HCT116 (cell line): Measurements from ENCODE around the gene SELENOS. TPM values are rescaled to one million over a fixed set of nuclear protein-coding genes. Genes with fewer than 3 reads are reported as not detected.

Experiments used
- ATAC-seq: fragments of 200-7000 bp; cut with Tn5 transposase; 2 replicates; pipeline ENCODE4 v1.9.1; 2020; ENCODE audit warnings: mild to moderate bottlenecking, moderate library complexity
- BruUV-seq: library from RNA; stranded (reverse); fragments of 400-500 nt; replicated peaks from 2 replicates; lab custom pipeline; 2021; lab: Mats Ljungman, UMichigan
- CTCF ChIA-PET: fragments of 300-600 bp; sonication (Branson Sonifier 250); formaldehyde crosslinking; loops from one replicate; lab custom pipeline; 2021; ENCODE audit warnings: antibody characterized with exemption; lab: Charles Lee
- POLR2A ChIA-PET: fragments of 300-600, 350-600 bp; sonication (Branson Sonifier 250); formaldehyde crosslinking; loops from one replicate; lab custom pipeline; 2021; ENCODE audit warnings: antibody characterized with exemption; lab: Charles Lee
- RAD21 ChIA-PET, 2 experiments: fragments of 300-600 bp; sonication (Branson Sonifier 250); formaldehyde crosslinking; loops; one replicate each; lab custom pipeline; 2023; ENCODE audit warnings: low total read pairs in 2 of 2; ENCODE audit not compliant: uncharacterized antibody in 2 of 2, unreplicated experiment in 2 of 2, low non-redundant PET in 1 of 2; lab: Charles Lee
- DNase-seq: peaks from one replicate; pipeline ENCODE4 v3.0.0-alpha.2; 2010; ENCODE audit warnings: low read depth, low spot score
- H2AFZ ChIP-seq: fragments of 200-600 bp; shearing (Covaris generic), sonication (generic); 2 replicates; pipeline ENCODE4 v1.6.1; 2017; ENCODE audit warnings: low read depth, mixed run types, mixed read lengths, antibody characterized with exemption, low read length; ENCODE audit not compliant: poor library complexity, severe bottlenecking
- H3K27ac ChIP-seq: 2 replicates; pipeline ENCODE4 v1.5.1; 2012; ENCODE audit warnings: low read depth, low read length
- H3K27me3 ChIP-seq: fragments of 200-600 bp; sonication (generic); 2 replicates; pipeline ENCODE4 v1.6.1; 2016; ENCODE audit warnings: mixed run types, low read length, mixed read lengths; ENCODE audit not compliant: insufficient read depth
- H3K36me3 ChIP-seq, 2 experiments: fragments of 200-500 bp in 1 of 2; fragments of 200-600 bp in 1 of 2; sonication (Bioruptor generic) in 1 of 2; sonication (generic) in 1 of 2; 2 replicates each; pipeline versions ENCODE4 v1.5.1 to v1.6.1; 2014 to 2016; ENCODE audit warnings: low read length in 2 of 2, inconsistent platforms in 1 of 2, mixed read lengths in 1 of 2, mixed run types in 1 of 2; ENCODE audit not compliant: insufficient read depth in 2 of 2, control insufficient read depth in 1 of 2
- H3K4me1 ChIP-seq, 2 experiments: fragments of 200-600 bp in 1 of 2; sonication (generic) in 1 of 2; 2 replicates each; pipeline versions ENCODE4 v1.5.1 to v1.6.1; 2012 to 2017; ENCODE audit warnings: low read length in 2 of 2, inconsistent platforms in 1 of 2, mild to moderate bottlenecking in 1 of 2, mixed read lengths in 1 of 2, mixed run types in 1 of 2, moderate library complexity in 1 of 2; ENCODE audit not compliant: insufficient read depth in 2 of 2, control insufficient read depth in 1 of 2
- H3K4me2 ChIP-seq: fragments of 200-600 bp; sonication (generic); 2 replicates; pipeline ENCODE4 v1.6.1; 2017; ENCODE audit warnings: mixed run types, low read length, mixed read lengths
- H3K4me3 ChIP-seq, 2 experiments: fragments of 200-600 bp in 1 of 2; sonication (generic) in 1 of 2; replicated peaks in 1 of 2; 2 replicates each; pipeline ENCODE4 v1.5.1; 2011 to 2016; ENCODE audit warnings: low read length in 2 of 2, control low read depth in 1 of 2, low read depth in 1 of 2, mild to moderate bottlenecking in 1 of 2, mixed read lengths in 1 of 2, mixed run types in 1 of 2
- H3K79me2 ChIP-seq: fragments of 200-600 bp; sonication (generic); 2 replicates; pipeline ENCODE4 v1.6.1; 2017; ENCODE audit warnings: mild to moderate bottlenecking, mixed run types, low read length, moderate library complexity, mixed read lengths; ENCODE audit not compliant: insufficient read depth
- H3K9ac ChIP-seq: fragments of 200-600 bp; sonication (generic); 2 replicates; pipeline ENCODE4 v1.6.1; 2016; ENCODE audit warnings: low read length, mixed read lengths
- H3K9me2 ChIP-seq: fragments of 200-600 bp; sonication (generic), shearing (Covaris generic); 2 replicates; pipeline ENCODE4 v1.6.1; 2017; ENCODE audit warnings: mixed run types, mild to moderate bottlenecking, moderate library complexity; ENCODE audit not compliant: insufficient read depth
- H3K9me3 ChIP-seq, 2 experiments: fragments of 200-500 bp in 1 of 2; fragments of 200-600 bp in 1 of 2; sonication (Bioruptor generic) in 1 of 2; sonication (generic) in 1 of 2; 2 replicates each; pipeline ENCODE4 v1.6.1; 2014 to 2017; ENCODE audit warnings: low read length in 2 of 2, mixed read lengths in 2 of 2, inconsistent platforms in 1 of 2, low read depth in 1 of 2, mild to moderate bottlenecking in 1 of 2, mixed run types in 1 of 2, moderate library complexity in 1 of 2; ENCODE audit not compliant: control insufficient read depth in 1 of 2, insufficient read depth in 1 of 2
- H4K20me1 ChIP-seq: fragments of 200-600 bp; sonication (generic), shearing (Covaris generic); 2 replicates; pipeline ENCODE4 v1.6.1; 2017; ENCODE audit warnings: mixed run types, mild to moderate bottlenecking, moderate library complexity; ENCODE audit not compliant: insufficient read depth
- CTCF ChIP-seq, 3 experiments: fragments of 200-600 bp in 1 of 3; sonication (generic) in 1 of 3; IDR thresholded peaks in 2 of 3; conservative IDR thresholded peaks in 1 of 3; 2 replicates each; pipeline ENCODE4 v1.5.1; 2012 to 2017; ENCODE audit warnings: low read depth in 2 of 3, low read length in 2 of 3, antibody characterized with exemption in 1 of 3, borderline replicate concordance in 1 of 3, control low read depth in 1 of 3, mild to moderate bottlenecking in 1 of 3, mixed read lengths in 1 of 3, mixed run types in 1 of 3, moderate library complexity in 1 of 3; ENCODE audit not compliant: insufficient read depth in 1 of 3
- EGR1 ChIP-seq: IDR thresholded peaks from 2 replicates; pipeline ENCODE4 v1.6.1; 2012; ENCODE audit warnings: low read depth
- JUND ChIP-seq: IDR thresholded peaks from 2 replicates; pipeline ENCODE4 v1.6.1; 2012
- MAX ChIP-seq: IDR thresholded peaks from 2 replicates; pipeline ENCODE4 v1.6.1; 2012
- POLR2A ChIP-seq: IDR thresholded peaks from 2 replicates; pipeline ENCODE4 v1.7.0; 2011; ENCODE audit warnings: borderline replicate concordance; ENCODE audit not compliant: insufficient read depth, insufficient read length; ENCODE audit errors: extremely low read depth
- POLR2AphosphoS5 ChIP-seq: IDR thresholded peaks from 2 replicates; pipeline ENCODE4 v1.6.1; 2011; ENCODE audit warnings: mild to moderate bottlenecking, low read depth, low read length, moderate library complexity
- REST ChIP-seq: IDR thresholded peaks from 2 replicates; pipeline ENCODE4 v1.6.1; 2012; ENCODE audit warnings: low read depth
- SIN3A ChIP-seq: IDR thresholded peaks from 2 replicates; pipeline ENCODE4 v1.6.1; 2012; ENCODE audit warnings: low read depth
- SP1 ChIP-seq: IDR thresholded peaks from 2 replicates; pipeline ENCODE4 v1.6.1; 2012; ENCODE audit warnings: low read depth
- YY1 ChIP-seq: IDR thresholded peaks from 2 replicates; pipeline ENCODE4 v1.6.1; 2011; ENCODE audit warnings: low read length, low read depth, moderate library complexity, mild to moderate bottlenecking; ENCODE audit not compliant: insufficient replicate concordance; ENCODE audit errors: extremely low read depth
- ZBTB33 ChIP-seq: IDR thresholded peaks from 2 replicates; pipeline ENCODE4 v1.6.1; 2011; ENCODE audit warnings: mild to moderate bottlenecking, low read length, moderate library complexity; ENCODE audit not compliant: insufficient replicate concordance; ENCODE audit errors: extremely low read depth
- ZFX ChIP-seq: fragments of 450-650 bp; IDR thresholded peaks from 2 replicates; pipeline ENCODE4 v1.6.1; 2017
- ZNF274 ChIP-seq: fragments of 200-500 bp; sonication (Bioruptor generic); IDR thresholded peaks from 2 replicates; pipeline ENCODE4 v1.6.1; 2014; ENCODE audit warnings: mild to moderate bottlenecking, low read depth, low read length, inconsistent platforms
- intact Hi-C: fragments of 100-400 bp; cut with micrococcal nuclease; formaldehyde crosslinking; loops from 2 replicates; pipeline ENCODE4 v1.10.0; 2022
- total RNA-seq: library from RNA; stranded (reverse); gene quantifications from one replicate; pipeline ENCODE4 v1.2.1, GENCODE V29; 2021; ENCODE audit not compliant: unreplicated experiment

SELENOS gene
- total RNA-seq, 1 experiment from 2014 or later: 45.6 TPM

GRCh38 chr15:101255615-101256241 lies 21.6 kb downstream of the SELENOS start:
- Histone ChIP-seq H4K20me1 (no peaks in the 10 kb centered on the region; the same call in 1 of the 2 replicates), H3K4me2 (no peak overlapping the region)
- TF ChIP-seq MAX (no peak), EGR1 (no peak), ZNF274 (no peak), JUND (no peak), ZBTB33 (no peak), ZFX (no peak), POLR2A (no peak), POLR2AphosphoS5 (no peak), SP1 (no peak), SIN3A (no peak), YY1 (no peak), REST (no peak), CTCF (IDR thresholded peaks at IDR 0.05 in 2 of 3, conservative IDR thresholded peaks at IDR 0.05 in 1 of 3; ENCODE audit: borderline replicate concordance in 1 of 3, insufficient read depth in 1 of 3, low read depth in 2 of 3, low read length in 2 of 3) (no peak)
- TF ChIP-seq, all 23 proteins: peak for 0
- Histone ChIP-seq H2AFZ (no peak overlapping the region), H3K9ac (no peak overlapping the region), H3K27me3 (no peaks in the 10 kb centered on the region), H3K4me1 (peaks cover 5 to 9% of the 10 kb centered on the region in 2 experiments), H3K4me3 (no peak overlapping the region), H3K27ac (no peak overlapping the region), H3K9me2 (no peaks in the 10 kb centered on the region), H3K9me3 (no peaks in the 10 kb centered on the region), H3K79me2 (peaks cover 4% of the 10 kb centered on the region), H3K36me3 (no peaks in the 10 kb centered on the region)
- no TSS peak for BruUV-seq
- ChIA-PET CTCF (interaction anchor here (1.0 to 3.6 kb wide), 2 partner anchors 236 to 247 kb away, joined by 3 to 19 read pairs; no protein-coding TSS in a partner anchor), RAD21 (no interaction called here), POLR2A (no interaction called here)
- no peak for DNase-seq
- ATAC-seq: no peak
- intact Hi-C loops: loop anchor here (5.0 kb wide), 1 partner anchor 223 kb away; no protein-coding TSS in a partner anchor
